ENCODE results near the gene ARHGEF2.

DNA sequence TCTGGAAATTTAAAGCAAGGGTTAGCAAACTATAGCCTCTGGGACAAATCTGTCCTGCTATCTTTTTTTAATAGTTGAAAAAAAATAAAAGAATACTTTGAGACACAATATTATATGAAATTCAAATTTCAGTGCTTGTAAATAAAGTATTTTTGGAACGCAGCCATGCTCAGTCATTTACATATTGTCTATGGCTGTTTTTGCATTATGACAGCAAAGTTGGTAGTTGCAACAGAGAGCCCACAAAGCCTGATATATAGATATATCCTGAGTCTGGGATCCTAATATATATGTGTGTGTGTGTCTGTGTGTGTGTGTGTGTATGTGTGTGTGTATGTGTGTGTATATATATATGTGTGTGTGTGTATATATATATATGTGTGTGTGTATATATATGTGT lies 21.6 kb upstream of the ARHGEF2 start:
- TF ChIP-seq POLR2AphosphoS5 (IDR thresholded peaks at IDR 0.05; ENCODE audit: insufficient read depth, low read depth, low read length) (no peak), POLR2A (IDR thresholded peaks at IDR 0.05; ENCODE audit: low read depth, low read length) (no peak)
- TF ChIP-seq, protein P1, sequence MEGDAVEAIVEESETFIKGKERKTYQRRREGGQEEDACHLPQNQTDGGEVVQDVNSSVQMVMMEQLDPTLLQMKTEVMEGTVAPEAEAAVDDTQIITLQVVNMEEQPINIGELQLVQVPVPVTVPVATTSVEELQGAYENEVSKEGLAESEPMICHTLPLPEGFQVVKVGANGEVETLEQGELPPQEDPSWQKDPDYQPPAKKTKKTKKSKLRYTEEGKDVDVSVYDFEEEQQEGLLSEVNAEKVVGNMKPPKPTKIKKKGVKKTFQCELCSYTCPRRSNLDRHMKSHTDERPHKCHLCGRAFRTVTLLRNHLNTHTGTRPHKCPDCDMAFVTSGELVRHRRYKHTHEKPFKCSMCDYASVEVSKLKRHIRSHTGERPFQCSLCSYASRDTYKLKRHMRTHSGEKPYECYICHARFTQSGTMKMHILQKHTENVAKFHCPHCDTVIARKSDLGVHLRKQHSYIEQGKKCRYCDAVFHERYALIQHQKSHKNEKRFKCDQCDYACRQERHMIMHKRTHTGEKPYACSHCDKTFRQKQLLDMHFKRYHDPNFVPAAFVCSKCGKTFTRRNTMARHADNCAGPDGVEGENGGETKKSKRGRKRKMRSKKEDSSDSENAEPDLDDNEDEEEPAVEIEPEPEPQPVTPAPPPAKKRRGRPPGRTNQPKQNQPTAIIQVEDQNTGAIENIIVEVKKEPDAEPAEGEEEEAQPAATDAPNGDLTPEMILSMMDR (IDR thresholded peaks at IDR 0.05; ENCODE audit: extremely low read depth in 1 of 2, insufficient read depth in 1 of 2, low read depth in 1 of 2, low read length in 2 of 2): no peak

Measured in endothelial cell of umbilical vein (primary cell).